Mesenchymal stem cell (in vitro differentiated cells and primary cell): ENCODE measurements around the gene COL27A1.

Experiments
- DNase-seq: peaks from one replicate; pipeline ENCODE4 v3.0.0-alpha.2; 2013
- H2AFZ ChIP-seq: one replicate; pipeline ENCODE4 v1.6.1; 2013; ENCODE audit warnings: low read depth, mild to moderate bottlenecking, control low read depth, inconsistent platforms, low read length, moderate library complexity
- H2AK5ac ChIP-seq: 2 replicates; pipeline ENCODE4 v1.6.1; 2013; ENCODE audit warnings: low read length, moderate library complexity, mild to moderate bottlenecking, inconsistent platforms; ENCODE audit not compliant: severe bottlenecking
- H2BK120ac ChIP-seq: one replicate; pipeline ENCODE4 v1.6.1; 2013; ENCODE audit warnings: low read depth, mild to moderate bottlenecking, inconsistent platforms, low read length, moderate library complexity
- H2BK12ac ChIP-seq, 2 experiments: one replicate each; pipeline ENCODE4 v1.6.1; 2013; ENCODE audit warnings: inconsistent platforms in 2 of 2, low read length in 2 of 2, mild to moderate bottlenecking in 2 of 2, moderate library complexity in 2 of 2, control low read depth in 1 of 2
- H2BK15ac ChIP-seq: one replicate; pipeline ENCODE4 v1.6.1; 2013; ENCODE audit warnings: mild to moderate bottlenecking, low read depth, inconsistent platforms; ENCODE audit not compliant: poor library complexity, severe bottlenecking
- H2BK5ac ChIP-seq: 2 replicates; pipeline ENCODE4 v1.6.1; 2013; ENCODE audit warnings: low read depth, mild to moderate bottlenecking, low read length, control low read depth, inconsistent platforms; ENCODE audit not compliant: poor library complexity, severe bottlenecking
- H3K14ac ChIP-seq, 2 experiments: one replicate each; pipeline ENCODE4 v1.6.1; 2013; ENCODE audit warnings: inconsistent platforms in 2 of 2, low read length in 2 of 2, control low read depth in 1 of 2, mild to moderate bottlenecking in 1 of 2, moderate library complexity in 1 of 2
- H3K18ac ChIP-seq, 2 experiments: one replicate each; pipeline ENCODE4 v1.6.1; 2013; ENCODE audit warnings: inconsistent platforms in 2 of 2, low read length in 2 of 2, control low read depth in 1 of 2, low read depth in 1 of 2, mild to moderate bottlenecking in 1 of 2
- H3K23ac ChIP-seq, 2 experiments: one replicate each; pipeline ENCODE4 v1.6.1; 2013; ENCODE audit warnings: inconsistent platforms in 2 of 2, low read length in 2 of 2, mild to moderate bottlenecking in 2 of 2, moderate library complexity in 2 of 2, control low read depth in 1 of 2
- H3K27ac ChIP-seq: 2 replicates; pipeline ENCODE4 v1.5.1; 2013; ENCODE audit warnings: mild to moderate bottlenecking, moderate library complexity, low read length, control low read depth, inconsistent platforms; ENCODE audit not compliant: poor library complexity, severe bottlenecking
- H3K27me3 ChIP-seq, 2 experiments: 2 replicates each; pipeline versions ENCODE4 v1.6.1 to v1.7.0; 2013; ENCODE audit warnings: low read length in 2 of 2, mild to moderate bottlenecking in 2 of 2, moderate library complexity in 2 of 2, control low read depth in 1 of 2, inconsistent platforms in 1 of 2; ENCODE audit not compliant: control insufficient read depth in 1 of 2, insufficient read depth in 1 of 2
- H3K36me3 ChIP-seq, 2 experiments: 2 replicates each; pipeline versions ENCODE4 v1.6.1 to v1.7.0; 2013; ENCODE audit warnings: low read length in 2 of 2, control low read depth in 1 of 2, inconsistent platforms in 1 of 2, low read depth in 1 of 2, mild to moderate bottlenecking in 1 of 2; ENCODE audit not compliant: insufficient read depth in 2 of 2, control insufficient read depth in 1 of 2
- H3K4ac ChIP-seq, 2 experiments: one replicate each; pipeline ENCODE4 v1.6.1; 2013; ENCODE audit warnings: inconsistent platforms in 2 of 2, low read length in 2 of 2, mild to moderate bottlenecking in 2 of 2, moderate library complexity in 2 of 2, control low read depth in 1 of 2, low read depth in 1 of 2
- H3K4me1 ChIP-seq: 2 replicates; pipeline ENCODE4 v1.6.1; 2013; ENCODE audit warnings: low read depth, low read length, control low read depth; ENCODE audit not compliant: control insufficient read depth, insufficient read depth
- H3K4me2 ChIP-seq: 2 replicates; pipeline ENCODE4 v1.6.1; 2013; ENCODE audit warnings: low read length, mild to moderate bottlenecking, inconsistent platforms; ENCODE audit not compliant: poor library complexity, severe bottlenecking
- H3K4me3 ChIP-seq, 2 experiments: 2 replicates each; pipeline versions ENCODE4 v1.5.1 to v1.7.0; 2013; ENCODE audit warnings: low read length in 2 of 2, mild to moderate bottlenecking in 2 of 2, control low read depth in 1 of 2, low read depth in 1 of 2; ENCODE audit not compliant: insufficient read depth in 1 of 2
- H3K79me1 ChIP-seq: replicated peaks from 2 replicates; pipeline ENCODE4 v1.6.1; 2013; ENCODE audit warnings: mild to moderate bottlenecking, control low read depth, low read length, inconsistent platforms; ENCODE audit not compliant: poor library complexity, severe bottlenecking
- H3K9ac ChIP-seq: 2 replicates; pipeline ENCODE4 v1.7.0; 2013; ENCODE audit warnings: mild to moderate bottlenecking, low read length, moderate library complexity
- H3K9me3 ChIP-seq: 2 replicates; pipeline ENCODE4 v1.7.0; 2013; ENCODE audit warnings: mild to moderate bottlenecking, low read length; ENCODE audit not compliant: control insufficient read depth
- H4K8ac ChIP-seq: one replicate; pipeline ENCODE4 v1.6.1; 2013; ENCODE audit warnings: inconsistent platforms, mild to moderate bottlenecking, low read length, moderate library complexity
- H4K91ac ChIP-seq: one replicate; pipeline ENCODE4 v1.6.1; 2013; ENCODE audit warnings: mild to moderate bottlenecking, low read length, inconsistent platforms
- WGBS: methylation state at CpG from one replicate; pipeline ENCODE4 v1.1.7; 2013; ENCODE audit warnings: mixed read lengths; 5-methylcytosine and 5-hydroxymethylcytosine counted together

Gene COL27A1

GRCh38 chr9:114246558-114246957 lies 91.2 kb downstream of the COL27A1 start:
- no peak overlapping the region for H3K9ac ChIP-seq
- no peak overlapping the region for H2BK5ac ChIP-seq
- no peak overlapping the region for H2BK15ac ChIP-seq
- no peak overlapping the region for H3K4me2 ChIP-seq
- H2AK5ac ChIP-seq, result no peak overlapping the region
- 91% methylated on average over 12 of the region's 12 CpGs for WGBS
- no peak overlapping the region for H2AFZ ChIP-seq
- no peak for DNase-seq
- no peaks in the 10 kb centered on the region for H3K79me1 ChIP-seq
- H4K91ac ChIP-seq, result no peak overlapping the region
- H3K27me3 ChIP-seq, result peaks cover 0 to 3% of the 10 kb centered on the region in 2 experiments
- H3K27ac ChIP-seq, result no peak overlapping the region
- H2BK12ac ChIP-seq, result no peak overlapping the region
- no peak overlapping the region for H3K4me3 ChIP-seq
- no peak overlapping the region for H2BK120ac ChIP-seq
- no peaks in the 10 kb centered on the region for H3K9me3 ChIP-seq
- no peak overlapping the region for H4K8ac ChIP-seq
- H3K14ac ChIP-seq, result no peak overlapping the region
- no peak overlapping the region for H3K23ac ChIP-seq
- H3K36me3 ChIP-seq, result peaks cover 0 to 61% of the 10 kb centered on the region in 2 experiments
- H3K4ac ChIP-seq, result no peak overlapping the region
- H3K18ac ChIP-seq, result no peak overlapping the region
- H3K4me1 ChIP-seq, result no peaks in the 10 kb centered on the region

- Histone ChIP-seq H3K9ac (no peak overlapping the region), H4K8ac (no peak overlapping the region), H3K4me3 (no peak overlapping the region), H3K4ac (no peak overlapping the region), H3K18ac (no peak overlapping the region), H2BK12ac (no peak overlapping the region), H3K36me3 (peaks cover 0 to 61% of the 10 kb centered on the region in 2 experiments), H3K4me2 (no peak overlapping the region), H2AFZ (no peak overlapping the region), H2BK15ac (no peak overlapping the region), H3K27me3 (peaks cover 0 to 3% of the 10 kb centered on the region in 2 experiments), H3K14ac (no peak overlapping the region), H2BK5ac (no peak overlapping the region), H3K27ac (no peak overlapping the region), H3K4me1 (no peaks in the 10 kb centered on the region), H2BK120ac (no peak overlapping the region), H4K91ac (no peak overlapping the region), H3K9me3 (no peaks in the 10 kb centered on the region), H2AK5ac (no peak overlapping the region), H3K79me1 (no peaks in the 10 kb centered on the region), H3K23ac (no peak overlapping the region)
- DNase-seq, result no peak
- WGBS, result 100% methylated on average over 2 of the region's 2 CpGs
These were observed 91.7 kb downstream of the COL27A1 start for GRCh38 chr9:114247077-114247476.

DNA sequence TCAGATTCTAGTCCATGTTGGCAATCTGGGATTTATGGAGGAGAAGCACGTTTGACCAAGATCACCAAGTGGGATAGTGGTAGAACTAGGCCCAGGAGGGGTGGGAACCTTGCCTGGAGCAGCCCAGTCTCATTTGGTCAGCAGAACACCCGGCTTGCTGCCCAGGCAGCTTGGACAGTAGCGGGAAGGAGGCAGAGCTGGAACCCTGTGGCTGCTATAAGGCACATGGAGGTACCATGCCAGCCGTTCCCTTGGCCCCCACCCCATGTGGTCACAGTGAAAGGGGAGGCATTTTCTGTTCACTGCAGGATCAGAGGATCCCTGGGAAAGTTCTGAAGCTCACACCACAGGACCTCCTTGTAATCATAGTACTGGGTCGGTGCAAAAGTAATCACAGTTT lies 92.2 kb downstream of the COL27A1 start:
- Histone ChIP-seq H3K9ac (no peak overlapping the region), H3K23ac (no peak overlapping the region), H3K36me3 (peaks cover 0 to 61% of the 10 kb centered on the region in 2 experiments), H3K18ac (no peak overlapping the region), H3K4ac (no peak overlapping the region), H3K27ac (no peak overlapping the region), H3K27me3 (peaks cover 0 to 3% of the 10 kb centered on the region in 2 experiments), H3K9me3 (no peaks in the 10 kb centered on the region), H2BK120ac (no peak overlapping the region), H2BK5ac (no peak overlapping the region), H4K8ac (no peak overlapping the region), H2BK12ac (no peak overlapping the region), H3K14ac (no peak overlapping the region), H3K79me1 (no peaks in the 10 kb centered on the region), H2AFZ (no peak overlapping the region), H3K4me3 (no peak overlapping the region), H4K91ac (no peak overlapping the region), H3K4me2 (no peak overlapping the region), H2BK15ac (no peak overlapping the region), H3K4me1 (no peaks in the 10 kb centered on the region), H2AK5ac (no peak overlapping the region)
- 95% methylated on average over 5 of the region's 5 CpGs for WGBS
- no peak for DNase-seq

- H3K79me1 ChIP-seq, result no peaks in the 10 kb centered on the region
- H2BK120ac ChIP-seq, result no peak overlapping the region
- H3K9ac ChIP-seq, result no peak overlapping the region
- no peak overlapping the region for H2AFZ ChIP-seq
- no peak overlapping the region for H3K27ac ChIP-seq
- no peak overlapping the region for H3K4me2 ChIP-seq
- DNase-seq, result no peak
- H4K91ac ChIP-seq, result no peak overlapping the region
- no peak overlapping the region for H3K23ac ChIP-seq
- H3K14ac ChIP-seq, result no peak overlapping the region
- H2BK12ac ChIP-seq, result no peak overlapping the region
- H3K27me3 ChIP-seq, result peaks cover 0 to 6% of the 10 kb centered on the region in 2 experiments
- no peaks in the 10 kb centered on the region for H3K9me3 ChIP-seq
- 97% methylated on average over 8 of the region's 11 CpGs for WGBS
- peaks cover 0 to 61% of the 10 kb centered on the region in 2 experiments for H3K36me3 ChIP-seq
- H3K4me1 ChIP-seq, result no peaks in the 10 kb centered on the region
- no peak overlapping the region for H2BK15ac ChIP-seq
- H3K4me3 ChIP-seq, result no peak overlapping the region
- no peak overlapping the region for H4K8ac ChIP-seq
- no peak overlapping the region for H2BK5ac ChIP-seq
- no peak overlapping the region for H2AK5ac ChIP-seq
- no peak overlapping the region for H3K18ac ChIP-seq
- H3K4ac ChIP-seq, result no peak overlapping the region
These were observed 93.0 kb downstream of the COL27A1 start for GRCh38 chr9:114248299-114248707.
